AML-193 (cell line): Measurements from ENCODE around the gene MAP4.

Source experiments
- DNase-seq, 2 experiments: peaks; one replicate each; lab custom pipeline; 2025; lab: John Stamatoyannopoulos, UW

The MAP4 gene

GRCh38 chr3:47964740-47965139 is 51.5 kb downstream of the MAP4 start:
- no peak for DNase-seq

DNA sequence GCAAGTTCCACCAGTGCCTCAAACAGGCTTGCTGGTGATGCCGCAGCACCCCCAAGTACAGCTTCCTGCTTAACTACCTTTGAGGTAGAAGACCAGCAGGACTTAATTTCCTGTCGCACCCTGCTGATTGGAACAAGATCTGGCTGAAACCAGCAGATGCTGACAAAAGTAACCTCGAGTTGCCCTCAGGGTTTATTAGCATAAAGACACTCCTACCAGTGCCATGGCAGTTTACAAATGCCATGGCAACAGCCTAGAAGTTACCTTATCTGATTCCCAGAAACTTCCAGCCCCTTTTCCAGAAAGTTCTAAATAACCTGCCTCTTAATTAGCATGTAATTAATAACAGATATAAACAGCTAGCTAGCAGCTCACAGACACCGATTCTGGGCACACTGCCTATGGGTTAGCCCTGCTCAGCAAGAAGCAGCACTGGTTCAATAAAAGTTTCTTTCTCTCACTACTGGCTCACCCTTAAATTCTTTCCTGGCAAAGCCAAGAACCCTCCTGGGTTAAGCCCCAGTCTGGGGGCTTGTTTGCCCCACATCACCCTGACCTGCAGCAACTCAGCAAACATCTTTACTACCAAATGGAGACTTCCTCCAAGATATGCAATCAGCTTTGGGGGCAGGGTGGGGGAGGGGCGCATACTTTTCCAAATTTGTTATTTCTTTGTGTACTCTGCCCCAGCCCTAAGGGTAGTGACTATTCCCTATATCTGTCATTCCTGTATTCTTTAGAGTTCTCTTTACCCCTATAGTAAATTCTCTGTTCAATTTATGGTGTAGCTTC is 54.2 kb downstream of the MAP4 start:
- no peak for DNase-seq

GRCh38 chr3:47961036-47961435 is 55.2 kb downstream of the MAP4 start:
- DNase-seq, result no peak

- DNase-seq, result no peak
Measured at GRCh38 chr3:47956521-47956920, 59.7 kb downstream of the MAP4 start.

DNA sequence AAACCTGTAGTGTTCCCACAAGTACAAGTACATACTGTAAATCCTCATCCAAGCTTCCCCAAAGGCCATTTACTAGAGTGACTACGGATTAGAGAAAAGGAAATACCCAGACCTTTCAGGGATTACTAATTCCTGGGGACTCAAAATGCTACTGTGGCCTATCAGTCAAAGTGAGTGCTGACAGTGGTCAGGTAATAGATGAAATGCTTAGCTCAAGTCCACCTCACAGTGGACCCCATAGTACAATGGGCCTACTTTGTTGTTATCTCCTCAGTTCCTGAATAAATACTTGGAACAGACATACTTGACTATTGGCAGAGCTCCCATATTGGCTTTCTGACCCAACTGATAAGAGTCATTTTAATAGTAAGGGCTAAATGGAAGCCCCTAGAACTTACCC is 61.6 kb downstream of the MAP4 start:
- no peak for DNase-seq

GRCh38 chr3:47950453-47951169 is 65.6 kb downstream of the MAP4 start:
- DNase-seq, result no peak

DNA sequence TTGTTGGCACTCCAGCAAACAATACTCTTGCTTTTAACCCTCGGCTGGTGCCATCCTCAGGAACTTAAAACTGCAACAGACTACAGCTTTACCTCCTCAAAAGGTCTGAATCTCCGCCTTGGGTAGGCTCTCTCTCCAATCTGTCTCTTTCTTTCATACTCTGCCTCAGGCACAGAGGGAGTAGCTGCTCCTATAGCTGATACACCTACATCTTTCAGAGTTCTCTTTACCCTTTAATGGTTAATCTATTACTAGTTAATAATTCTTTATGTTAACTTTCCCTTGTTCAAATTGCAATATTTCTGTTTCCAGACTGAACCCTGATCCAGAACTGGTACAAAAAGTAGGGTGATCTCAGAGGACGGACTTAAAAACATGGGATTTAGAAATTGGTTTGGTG is 66.2 kb downstream of the MAP4 start:
- DNase-seq, result no peak

GRCh38 chr3:47940232-47940631 is 76.0 kb downstream of the MAP4 start:
- no peak for DNase-seq

GRCh38 chr3:47932421-47932820 is 83.8 kb downstream of the MAP4 start:
- DNase-seq, result no peak

DNA sequence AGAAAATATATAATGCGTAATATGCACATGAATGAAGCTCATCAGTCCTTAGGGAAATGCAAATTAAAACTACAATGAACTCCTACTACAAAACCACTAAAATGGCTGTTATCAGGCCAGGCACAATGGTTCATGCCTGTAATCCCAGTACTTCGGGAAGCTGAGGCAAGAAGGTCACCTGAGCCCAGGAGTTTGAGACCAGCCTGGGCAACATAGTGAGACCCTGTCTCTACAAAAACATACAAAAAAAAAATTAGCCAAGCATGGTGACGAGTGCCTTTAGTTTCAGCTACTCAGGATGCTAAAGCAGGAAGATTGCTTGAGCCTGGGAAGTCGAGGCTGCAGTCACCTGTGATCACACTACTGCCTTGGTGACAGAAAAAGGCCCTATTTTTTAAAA is 85.2 kb downstream of the MAP4 start:
- DNase-seq, result no peak

DNA sequence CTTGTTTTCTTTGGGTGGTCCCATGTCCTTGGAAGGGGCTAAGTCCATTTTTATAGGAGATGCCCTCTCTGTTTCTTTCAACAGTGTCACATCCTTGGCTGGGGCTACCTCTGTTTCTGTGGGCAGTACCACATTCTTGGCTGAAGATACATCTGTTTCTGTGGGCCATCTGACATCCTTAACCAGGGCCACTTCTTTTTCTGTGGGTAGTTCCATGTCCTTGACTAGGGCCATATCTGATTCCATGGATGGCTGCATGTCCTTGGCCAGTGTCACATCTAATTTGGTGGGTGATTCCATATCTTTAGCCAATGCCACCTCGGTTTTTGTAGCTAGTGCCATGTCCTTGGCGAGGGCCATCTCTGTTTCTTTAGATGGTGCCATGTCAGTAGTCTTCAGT is 99.5 kb downstream of the MAP4 start:
- DNase-seq, result no peak

GRCh38 chr3:47916201-47916600 is 100.0 kb downstream of the MAP4 start:
- DNase-seq, result no peak

DNA sequence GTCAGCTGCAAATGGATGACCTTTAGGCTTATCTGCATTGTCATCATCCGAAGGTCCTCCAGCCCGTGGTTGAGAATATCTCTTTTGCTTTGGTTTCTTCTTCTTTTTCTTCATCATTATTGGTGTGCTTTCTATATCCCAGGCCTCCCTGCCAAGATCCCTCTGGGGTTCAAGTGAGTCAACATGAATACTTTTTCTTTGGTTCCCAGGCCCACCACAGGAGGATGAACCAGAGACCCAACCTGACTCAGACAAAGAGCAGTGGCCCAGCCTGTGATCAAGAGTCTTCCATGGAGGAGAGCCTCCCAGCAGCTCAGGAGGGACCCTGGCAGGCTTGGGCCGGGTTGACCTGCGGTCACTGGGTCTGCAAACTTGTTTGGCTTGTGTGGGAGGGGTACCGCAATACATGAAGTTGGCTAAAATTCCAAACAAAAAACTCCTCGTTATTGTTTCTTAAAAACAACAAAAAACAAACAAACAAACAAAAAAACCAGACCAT is 104.2 kb downstream of the MAP4 start:
- no peak for DNase-seq

DNA sequence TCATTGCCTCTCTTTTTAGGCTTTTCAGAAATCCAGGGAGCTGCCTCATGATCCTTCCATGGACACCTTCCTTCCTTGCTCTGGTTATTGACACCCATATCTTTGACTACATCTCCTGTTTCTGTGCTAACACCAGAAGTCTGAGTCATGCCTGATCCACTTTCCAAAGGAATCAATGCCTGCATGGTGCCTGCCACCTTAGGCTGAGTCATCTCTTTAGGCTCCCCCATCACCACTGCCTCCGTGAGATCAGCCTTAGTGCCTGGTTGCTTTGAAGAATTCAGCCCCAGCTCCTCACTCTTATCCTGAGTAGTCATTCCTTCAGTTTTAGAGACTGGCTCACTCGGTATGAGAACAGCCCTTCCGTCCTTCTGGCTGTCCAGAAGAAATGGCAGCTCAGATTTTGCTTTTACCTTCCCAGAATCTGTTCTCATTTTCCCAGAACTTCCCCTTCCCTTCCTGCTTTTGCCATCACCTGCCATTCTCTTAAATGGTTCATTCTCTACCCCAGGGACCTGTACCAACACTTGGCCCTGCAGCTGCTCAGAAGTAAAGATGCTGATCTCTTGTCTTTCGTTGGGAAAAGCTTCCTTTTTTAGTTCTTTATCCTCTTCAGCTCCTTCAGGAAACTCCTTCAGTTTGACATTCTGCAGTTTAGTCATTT is 105.3 kb downstream of the MAP4 start:
- no peak for DNase-seq

- DNase-seq, result no peak
Measured at GRCh38 chr3:47910233-47910632, 106.0 kb downstream of the MAP4 start.

DNA sequence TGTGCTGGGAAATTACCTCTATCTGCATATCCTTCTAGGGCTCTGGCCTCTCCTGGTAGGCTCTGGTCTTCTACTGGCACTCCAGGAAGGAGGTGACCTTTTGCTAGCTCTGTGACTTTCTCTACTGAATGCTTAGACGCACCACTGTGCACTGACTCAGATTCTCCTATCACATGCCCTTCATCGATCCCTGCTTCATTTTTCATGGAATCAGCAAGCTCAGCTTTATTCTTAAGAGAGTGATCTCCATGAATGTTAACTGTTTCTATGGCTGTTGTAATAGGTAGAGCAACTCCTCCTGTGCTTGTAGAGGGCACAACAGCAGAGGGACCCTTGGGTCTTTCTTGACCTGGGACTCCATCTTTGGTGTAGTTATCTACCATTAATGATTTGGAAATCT is 106.6 kb downstream of the MAP4 start:
- DNase-seq, result no peak

DNA sequence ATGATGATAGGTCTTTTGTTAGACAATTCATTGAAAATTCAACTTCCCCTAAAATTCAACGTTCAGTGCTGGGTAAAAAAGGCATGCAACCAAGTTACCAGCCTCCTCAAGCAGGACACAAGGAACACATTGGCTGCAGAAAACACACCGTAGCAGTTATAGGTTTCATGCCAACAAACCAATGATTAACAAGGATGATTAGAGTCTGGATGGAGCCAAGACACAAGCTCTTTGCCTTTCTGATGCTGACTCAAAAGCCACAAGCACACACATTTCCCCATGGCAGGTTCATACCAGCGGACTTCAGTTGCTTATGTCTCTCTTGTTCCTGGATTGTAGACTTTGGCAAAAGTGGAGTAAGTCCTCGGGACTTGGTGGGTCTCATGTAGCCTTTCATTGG is 107.5 kb downstream of the MAP4 start:
- DNase-seq, result no peak

DNA sequence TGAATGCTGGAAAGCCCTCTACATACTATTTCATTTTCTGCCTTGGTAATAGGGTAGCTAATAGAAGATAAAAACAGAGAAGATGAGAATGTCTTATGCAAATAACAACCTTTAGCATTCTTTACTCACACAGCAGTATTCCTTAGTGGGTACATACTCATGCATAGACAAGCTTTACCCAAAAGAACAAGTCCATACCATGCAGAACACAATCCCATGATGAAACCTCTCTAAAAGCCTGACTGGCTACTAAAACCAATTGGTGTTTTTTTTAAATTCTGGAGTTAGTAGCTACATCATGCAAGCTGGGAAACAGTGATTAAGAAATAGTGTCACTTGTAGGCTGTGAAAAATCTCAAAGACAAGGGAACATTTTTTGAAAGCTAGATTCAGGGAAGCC is 108.4 kb downstream of the MAP4 start:
- DNase-seq, result no peak

DNA sequence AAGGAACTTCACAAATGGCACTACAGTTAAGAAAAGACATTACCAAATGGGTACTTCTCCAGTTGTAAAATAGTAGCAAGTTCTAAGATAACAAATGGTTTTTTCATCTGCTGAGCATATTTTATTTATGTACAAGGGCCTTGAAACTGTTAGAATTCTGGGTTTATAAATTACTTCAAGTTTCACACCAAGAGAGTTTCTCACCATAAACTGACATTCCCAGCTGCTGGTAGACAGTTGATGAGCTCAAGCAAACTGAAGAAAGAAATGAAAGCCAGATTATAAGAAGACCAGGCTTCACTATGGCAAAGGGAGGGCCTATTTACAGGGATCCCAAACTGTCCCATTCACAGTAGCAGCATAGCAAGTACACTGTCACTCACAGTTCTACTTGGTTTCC is 113.5 kb downstream of the MAP4 start:
- no peak for DNase-seq

- no peak for DNase-seq
Measured at GRCh38 chr3:47901280-47901833, 114.9 kb downstream of the MAP4 start.

DNA sequence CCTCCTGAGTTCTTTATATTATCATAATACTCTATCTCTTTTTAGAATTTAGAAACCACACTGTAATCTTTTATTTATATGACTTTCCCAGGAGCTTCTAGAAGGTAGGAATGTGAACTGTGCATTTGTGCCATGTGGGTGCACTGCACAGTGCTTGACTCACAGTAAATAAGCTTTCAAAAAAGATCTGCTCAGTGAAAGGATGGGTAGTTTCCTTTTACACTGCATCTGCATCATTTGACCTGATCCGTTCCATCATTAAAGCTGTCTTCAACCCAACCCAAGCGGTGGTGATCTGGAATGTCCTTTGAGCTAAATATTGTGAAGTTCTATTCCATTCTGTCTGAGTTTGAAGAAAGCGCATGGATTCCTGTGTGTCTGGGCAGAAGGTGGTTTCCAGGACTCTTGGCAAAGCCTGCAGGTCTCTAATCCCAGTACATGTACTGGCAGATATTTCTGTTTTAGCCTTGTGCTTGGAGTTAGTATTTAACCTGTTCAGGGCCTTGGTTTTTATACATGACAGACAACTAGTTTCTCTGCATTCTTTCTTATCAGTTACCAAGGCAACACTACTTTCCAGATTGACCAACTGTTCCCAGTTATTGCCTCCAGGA is 116.6 kb downstream of the MAP4 start:
- no peak for DNase-seq

DNA sequence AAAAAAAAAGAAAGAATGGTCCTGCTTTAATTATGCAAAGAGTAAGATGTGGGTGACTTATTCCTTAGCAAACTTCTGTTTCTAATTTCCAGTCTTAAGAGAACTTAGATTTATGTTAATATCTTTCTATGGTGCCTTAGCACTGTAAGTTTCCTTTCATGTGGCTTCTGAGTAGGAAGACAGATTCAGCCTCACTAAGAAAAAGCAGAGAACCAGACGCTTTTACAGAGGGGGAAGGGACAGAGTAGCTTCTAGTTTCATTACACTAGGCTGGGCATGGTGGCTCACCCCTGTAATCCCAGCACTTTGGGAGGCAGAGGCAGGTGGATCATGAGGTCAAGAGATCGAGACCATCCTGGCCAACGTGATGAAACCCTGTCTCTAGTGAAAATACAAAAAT is 118.3 kb downstream of the MAP4 start:
- no peak for DNase-seq
